ES-I3 (cell line): ENCODE results near the gene CD63.

ENCODE experiments used
- H3K36me3 ChIP-seq: 2 replicates; pipeline ENCODE4 v1.6.1; 2013; ENCODE audit warnings: mild to moderate bottlenecking, low read length, control low read depth, moderate library complexity; ENCODE audit not compliant: insufficient read depth
- H3K4me1 ChIP-seq: 2 replicates; pipeline ENCODE4 v1.6.1; 2013; ENCODE audit warnings: mild to moderate bottlenecking, control low read depth, low read length; ENCODE audit not compliant: insufficient read depth
- H3K9ac ChIP-seq: 2 replicates; pipeline ENCODE4 v1.6.1; 2013; ENCODE audit warnings: low read depth, mild to moderate bottlenecking, low read length, moderate library complexity
- H3K9me3 ChIP-seq: 2 replicates; pipeline ENCODE4 v1.6.1; 2013; ENCODE audit warnings: mild to moderate bottlenecking, low read length, moderate library complexity; ENCODE audit not compliant: control insufficient read depth, insufficient read depth

The CD63 gene

DNA sequence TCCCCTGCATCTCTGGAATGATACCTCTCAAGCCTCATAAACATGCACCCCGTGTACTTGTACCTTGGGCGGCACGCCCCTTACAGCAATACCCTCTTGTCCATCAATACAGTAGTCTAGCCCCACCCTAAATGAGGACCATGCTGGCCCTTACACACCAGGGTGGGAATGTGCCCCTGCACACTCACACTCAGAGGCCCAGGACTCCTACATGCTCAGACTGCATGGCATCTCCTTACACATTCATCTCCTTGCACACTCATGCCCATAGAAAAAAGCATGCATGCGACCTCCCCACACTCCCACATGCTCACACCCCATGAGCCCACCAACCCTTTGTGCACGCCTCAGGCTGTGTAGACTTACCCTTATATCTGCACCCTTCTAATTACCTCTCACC is 43.1 kb downstream of the CD63 start:
- Histone ChIP-seq H3K9me3 (no peaks in the 10 kb centered on the region), H3K4me1 (no peaks in the 10 kb centered on the region; the same call in 1 of the 2 replicates), H3K36me3 (peaks cover 6% of the 10 kb centered on the region; the same call in 1 of the 2 replicates), H3K9ac (no peak overlapping the region)

DNA sequence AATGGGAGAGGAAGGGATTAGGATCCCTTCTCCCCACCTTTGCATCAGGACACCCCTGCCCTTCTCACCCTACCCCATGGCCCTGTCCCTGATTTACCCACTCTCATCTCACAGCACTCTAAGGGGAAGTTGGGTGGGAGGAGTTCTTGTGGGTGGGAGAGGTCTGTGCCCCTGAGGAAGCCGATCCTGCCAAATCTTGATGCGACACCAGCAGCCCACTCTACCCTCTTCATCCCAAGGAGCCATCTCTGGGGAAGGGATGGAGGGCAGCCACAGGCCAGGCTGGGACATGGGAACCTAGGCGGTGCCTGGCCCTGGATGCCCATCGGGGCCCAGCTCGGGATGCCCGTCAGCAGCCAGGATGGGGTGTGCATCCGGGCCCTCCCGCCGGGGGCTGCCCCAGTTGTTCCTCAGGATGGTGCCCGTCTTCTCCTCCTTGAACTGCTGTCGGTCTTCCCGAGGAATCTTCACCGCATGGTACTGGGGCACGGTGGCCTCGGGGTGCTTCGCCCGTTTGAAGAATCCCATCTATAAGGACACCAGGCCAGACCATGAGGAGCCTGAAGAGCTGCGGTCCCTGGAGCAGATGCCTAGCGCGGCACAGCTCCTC is 43.9 kb downstream of the CD63 start:
- no peaks in the 10 kb centered on the region; the same call in 1 of the 2 replicates for H3K4me1 ChIP-seq
- H3K9me3 ChIP-seq: no peaks in the 10 kb centered on the region
- no peak overlapping the region for H3K9ac ChIP-seq
- peaks cover 6% of the 10 kb centered on the region; the same call in 1 of the 2 replicates for H3K36me3 ChIP-seq

DNA sequence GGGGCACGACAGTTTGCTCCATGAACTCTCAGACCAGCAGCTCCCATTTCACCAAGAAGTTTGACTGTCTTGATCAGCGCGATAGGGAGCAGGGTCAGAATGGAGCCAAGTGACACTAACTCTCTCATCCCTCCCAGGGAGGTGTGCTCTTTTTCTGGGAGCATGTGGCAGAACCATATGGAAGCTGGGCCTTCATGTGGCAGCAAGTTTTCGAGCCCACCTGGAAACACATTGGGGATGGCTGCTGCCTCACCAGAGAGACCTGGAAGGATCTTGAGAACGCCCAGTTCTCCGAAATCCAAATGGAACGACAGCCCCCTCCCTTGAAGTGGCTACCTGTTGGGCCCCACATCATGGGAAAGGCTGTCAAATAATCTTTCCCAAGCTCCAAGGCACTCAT is 45.1 kb downstream of the CD63 start:
- Histone ChIP-seq H3K4me1 (no peaks in the 10 kb centered on the region; the same call in 1 of the 2 replicates), H3K9me3 (no peaks in the 10 kb centered on the region), H3K36me3 (peaks cover 6% of the 10 kb centered on the region; the same call in 1 of the 2 replicates), H3K9ac (no peak overlapping the region)

DNA sequence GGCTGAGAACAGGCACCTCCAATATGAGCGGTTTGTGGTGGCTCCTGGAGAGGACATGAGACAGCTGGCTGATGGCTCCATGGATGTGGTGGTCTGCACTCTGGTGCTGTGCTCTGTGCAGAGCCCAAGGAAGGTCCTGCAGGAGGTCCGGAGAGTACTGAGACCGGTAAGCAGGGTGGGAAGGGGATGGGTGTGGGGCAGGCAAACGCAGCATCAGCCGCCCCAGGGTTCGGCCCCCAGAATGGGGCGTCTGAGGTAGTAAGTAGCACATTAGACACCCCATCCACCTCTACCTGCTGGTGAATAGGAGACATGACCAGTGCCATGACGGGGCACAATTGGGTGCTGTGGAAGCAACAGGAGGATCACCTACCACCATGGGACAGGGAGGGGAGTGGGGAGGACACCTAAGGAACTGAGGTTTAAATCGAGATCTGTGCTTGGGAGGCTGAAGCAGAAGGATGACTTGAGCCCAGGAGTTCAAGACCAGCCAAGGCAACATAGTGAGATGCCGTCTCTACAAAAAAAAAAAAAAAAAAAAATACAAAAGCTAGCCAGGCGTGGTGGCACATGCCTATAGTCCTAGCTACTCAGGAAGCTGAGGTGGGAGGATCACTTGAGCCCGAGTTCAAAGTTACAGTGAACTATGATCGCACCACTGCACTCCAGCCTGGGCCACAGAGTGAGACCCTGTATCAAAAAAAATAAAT is 46.6 kb downstream of the CD63 start:
- no peaks in the 10 kb centered on the region for H3K9me3 ChIP-seq
- no peaks in the 10 kb centered on the region; the same call in 1 of the 2 replicates for H3K4me1 ChIP-seq
- no peaks in the 10 kb centered on the region for H3K36me3 ChIP-seq
- H3K9ac ChIP-seq: peak overlapping the region; percentile 38; the same call in 1 of the 2 replicates

DNA sequence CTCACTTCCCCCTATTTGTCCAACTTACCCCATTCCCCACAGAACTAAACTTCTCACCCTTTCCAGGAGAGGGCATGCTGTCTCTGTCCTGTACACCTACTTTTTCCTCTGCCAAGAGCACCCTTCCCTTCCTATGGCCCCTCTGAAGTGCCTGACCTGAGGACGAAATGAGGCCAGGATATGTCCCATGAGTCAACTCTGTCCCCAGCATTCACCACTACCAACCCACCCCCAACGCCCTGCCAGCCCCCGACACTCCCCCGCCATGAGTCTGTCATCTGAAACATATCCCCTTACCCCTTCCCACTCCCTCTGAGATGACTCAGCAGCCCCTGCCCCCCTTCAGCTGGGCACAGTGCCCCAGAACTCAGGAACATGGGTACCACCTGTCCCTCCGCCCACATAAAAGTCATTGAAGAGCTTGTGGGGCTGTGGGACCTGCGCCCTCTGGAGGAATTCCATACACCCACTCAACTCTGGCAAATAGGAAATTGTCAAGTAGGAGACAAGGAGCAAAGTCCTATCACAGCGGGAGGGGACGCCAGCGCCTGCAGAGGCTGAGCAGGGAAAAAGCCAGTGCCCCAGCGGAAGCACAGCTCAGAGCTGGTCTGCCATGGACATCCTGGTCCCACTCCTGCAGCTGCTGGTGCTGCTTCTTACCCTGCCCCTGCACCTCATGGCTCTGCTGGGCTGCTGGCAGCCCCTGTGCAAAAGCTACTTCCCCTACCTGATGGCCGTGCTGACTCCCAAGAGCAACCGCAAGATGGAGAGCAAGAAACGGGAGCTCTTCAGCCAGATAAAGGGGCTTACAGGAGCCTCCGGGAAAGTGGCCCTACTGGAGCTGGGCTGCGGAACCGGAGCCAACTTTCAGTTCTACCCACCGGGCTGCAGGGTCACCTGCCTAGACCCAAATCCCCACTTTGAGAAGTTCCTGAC is 47.4 kb downstream of the CD63 start:
- Histone ChIP-seq H3K36me3 (no peaks in the 10 kb centered on the region), H3K4me1 (no peaks in the 10 kb centered on the region; the same call in 1 of the 2 replicates), H3K9ac (peak overlapping the region; percentile 38; the same call in 1 of the 2 replicates), H3K9me3 (no peaks in the 10 kb centered on the region)

DNA sequence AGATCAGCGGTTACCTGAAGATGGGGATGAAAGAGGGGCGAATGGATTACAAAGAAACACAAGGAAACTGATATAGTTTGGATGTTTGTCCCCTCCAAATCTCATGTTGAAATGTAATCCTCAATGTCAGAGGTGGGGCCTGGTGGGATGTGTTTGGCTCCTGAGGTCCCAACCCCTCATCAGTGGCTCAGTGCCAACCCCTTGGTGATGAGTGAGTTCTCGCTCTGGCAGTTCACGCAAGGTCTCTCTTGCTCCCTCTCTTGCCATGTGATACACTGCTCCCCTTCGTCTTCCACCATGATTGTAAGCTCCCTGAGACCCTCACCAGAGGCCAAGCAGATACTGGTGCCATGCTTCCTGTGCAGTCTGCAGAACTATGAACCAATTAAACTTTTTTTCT is 49.1 kb downstream of the CD63 start:
- H3K9me3 ChIP-seq: no peaks in the 10 kb centered on the region
- no peaks in the 10 kb centered on the region for H3K36me3 ChIP-seq
- H3K4me1 ChIP-seq: no peaks in the 10 kb centered on the region; the same call in 1 of the 2 replicates
- H3K9ac ChIP-seq: no peak overlapping the region

DNA sequence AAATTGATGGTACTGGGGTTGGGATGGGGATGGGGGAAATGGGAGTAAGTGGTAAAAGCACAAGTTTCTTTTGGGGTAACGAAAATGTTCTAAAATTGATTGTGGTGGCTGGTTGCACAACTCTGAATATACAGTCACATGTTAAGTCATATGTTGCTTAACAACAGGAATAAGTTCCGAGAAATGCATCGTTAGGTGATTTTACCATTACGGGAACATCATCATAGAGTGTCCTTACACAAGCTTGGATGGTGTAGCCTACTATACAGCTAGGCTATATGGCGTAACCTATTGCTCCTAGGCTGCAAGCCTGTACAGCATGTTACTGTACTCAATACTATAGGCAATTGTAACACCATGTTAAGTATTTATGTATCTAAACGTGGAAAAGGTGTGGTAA is 52.1 kb downstream of the CD63 start:
- Histone ChIP-seq H3K4me1 (no peaks in the 10 kb centered on the region; the same call in 1 of the 2 replicates), H3K9ac (no peak overlapping the region), H3K36me3 (no peaks in the 10 kb centered on the region), H3K9me3 (no peaks in the 10 kb centered on the region)

DNA sequence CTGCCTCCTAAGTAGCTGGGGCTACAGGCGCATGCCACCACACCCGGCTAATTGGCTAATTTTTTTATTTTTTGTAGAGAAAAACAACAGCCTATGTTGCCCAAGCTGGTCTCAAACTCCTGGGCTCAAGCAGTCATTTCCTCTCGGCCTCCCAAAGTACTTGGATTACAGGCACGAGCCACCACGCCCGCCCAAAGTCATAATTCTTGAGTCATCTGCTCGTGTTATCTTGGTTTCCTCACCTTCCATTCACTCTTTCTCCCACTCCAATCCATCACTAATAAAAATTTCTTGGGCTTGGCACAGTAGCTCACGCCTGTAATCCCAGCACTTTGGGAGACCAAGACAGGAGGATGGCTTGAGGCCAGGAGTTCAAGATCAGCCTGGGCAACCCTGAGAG is 53.1 kb downstream of the CD63 start:
- Histone ChIP-seq H3K36me3 (no peaks in the 10 kb centered on the region), H3K9ac (no peak overlapping the region), H3K9me3 (no peaks in the 10 kb centered on the region), H3K4me1 (no peaks in the 10 kb centered on the region)
